Measurements from ENCODE around the gene DOK6.
"Not testable (repeated sequence)": the region's sequence is repeated elsewhere in the genome, so short reads cannot be mapped to it uniquely, and the experiment has no call there.

The DOK6 gene

DNA sequence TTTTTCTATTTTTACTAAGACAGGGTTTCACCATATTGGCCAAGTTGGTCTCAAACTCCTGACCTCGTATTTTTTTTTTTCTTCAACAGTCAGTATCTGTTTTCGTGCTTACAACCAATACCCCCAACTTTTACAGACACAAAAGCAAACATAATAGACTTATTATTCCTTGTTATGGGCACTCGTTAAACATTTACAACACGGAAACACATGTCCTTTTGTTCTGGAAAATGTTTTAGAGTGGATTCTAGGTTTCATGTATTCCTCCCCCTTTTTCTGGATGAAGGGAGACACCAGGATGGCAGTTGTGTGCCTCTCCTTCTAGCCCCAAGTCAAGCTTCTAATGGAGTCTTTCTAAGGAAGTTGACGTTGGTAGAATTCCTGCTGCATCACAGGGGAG, 458.2 kb downstream of the DOK6 start:
- H3K9ac ChIP-seq (ENCODE audit: low read length) = no peak overlapping the region
- no peaks in the 10 kb centered on the region for H3K9me3 ChIP-seq (ENCODE audit: control insufficient read depth, low read length)
- H3K4me1 ChIP-seq (ENCODE audit: control insufficient read depth, insufficient read depth, low read depth, low read length) = no peaks in the 10 kb centered on the region
- H2BK12ac ChIP-seq (ENCODE audit: low read length in 2 of 2) = no peak overlapping the region
- no peaks in the 10 kb centered on the region for H3K36me3 ChIP-seq (ENCODE audit: control insufficient read depth in 1 of 2, insufficient read depth in 2 of 2, low read depth in 1 of 2, low read length in 2 of 2)
- no peak for DNase-seq
- H2BK15ac ChIP-seq (ENCODE audit: low read depth, poor library complexity, severe bottlenecking) = no peak overlapping the region
- H3K27ac ChIP-seq (ENCODE audit: low read length, poor library complexity, severe bottlenecking) = no peak overlapping the region
- H4K91ac ChIP-seq (ENCODE audit: low read length) = no peak overlapping the region
- H3K4me3 ChIP-seq (ENCODE audit: insufficient read depth in 1 of 2, low read depth in 1 of 2, low read length in 2 of 2) = no peak overlapping the region
- H2AFZ ChIP-seq (ENCODE audit: low read depth, low read length) = no peak overlapping the region
- H3K4ac ChIP-seq (ENCODE audit: low read depth in 1 of 2, low read length in 2 of 2) = no peak overlapping the region
- WGBS = 92% methylated on average over 5 of the region's 5 CpGs
- H4K8ac ChIP-seq (ENCODE audit: low read length) = no peak overlapping the region
- H2AK5ac ChIP-seq (ENCODE audit: low read length, severe bottlenecking) = no peak overlapping the region
- H3K14ac ChIP-seq (ENCODE audit: low read length in 2 of 2) = no peak overlapping the region
- no peak overlapping the region for H2BK5ac ChIP-seq (ENCODE audit: low read depth, low read length, poor library complexity, severe bottlenecking)
- no peak overlapping the region for H3K4me2 ChIP-seq (ENCODE audit: low read length, poor library complexity, severe bottlenecking)
- no peak overlapping the region for H2BK120ac ChIP-seq (ENCODE audit: low read depth, low read length)
- H3K18ac ChIP-seq (ENCODE audit: low read depth in 1 of 2, low read length in 2 of 2) = no peak overlapping the region
- H3K27me3 ChIP-seq (ENCODE audit: control insufficient read depth in 1 of 2, insufficient read depth in 1 of 2, low read length in 2 of 2) = no peaks in the 10 kb centered on the region
- H3K79me1 ChIP-seq (replicated peaks; ENCODE audit: low read length, poor library complexity, severe bottlenecking) = no peaks in the 10 kb centered on the region
- H3K23ac ChIP-seq (ENCODE audit: low read length in 2 of 2) = no peak overlapping the region

DNA sequence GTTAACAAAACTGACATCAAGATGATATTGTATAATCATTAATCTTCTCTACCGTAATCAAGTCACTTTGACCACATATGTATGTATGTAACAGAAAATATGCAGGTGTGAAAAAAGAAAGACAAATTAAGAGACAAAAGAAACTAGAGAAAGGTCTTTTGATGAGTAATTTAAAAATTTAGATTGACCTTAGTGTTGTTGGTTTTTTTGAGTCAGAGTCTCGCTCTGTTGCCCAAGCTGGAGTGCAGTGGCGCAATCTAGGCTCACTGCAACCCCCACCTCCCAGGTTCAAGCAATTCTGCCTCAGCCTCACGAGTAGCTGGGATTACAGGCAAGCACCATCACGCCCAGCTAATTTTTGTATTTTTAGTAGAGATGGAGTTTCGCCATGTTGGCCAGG, 464.1 kb downstream of the DOK6 start:
- DNase-seq; H3K9ac ChIP-seq (ENCODE audit: low read length); H2BK5ac ChIP-seq (ENCODE audit: low read depth, low read length, poor library complexity, severe bottlenecking); H3K4me1 ChIP-seq (ENCODE audit: control insufficient read depth, insufficient read depth, low read depth, low read length); H3K18ac ChIP-seq (ENCODE audit: low read depth in 1 of 2, low read length in 2 of 2); H4K8ac ChIP-seq (ENCODE audit: low read length); H2AFZ ChIP-seq (ENCODE audit: low read depth, low read length); H3K27ac ChIP-seq (ENCODE audit: low read length, poor library complexity, severe bottlenecking); H2AK5ac ChIP-seq (ENCODE audit: low read length, severe bottlenecking); H3K23ac ChIP-seq (ENCODE audit: low read length in 2 of 2); H2BK15ac ChIP-seq (ENCODE audit: low read depth, poor library complexity, severe bottlenecking); H4K91ac ChIP-seq (ENCODE audit: low read length); H3K4me3 ChIP-seq (ENCODE audit: insufficient read depth in 1 of 2, low read depth in 1 of 2, low read length in 2 of 2); H3K14ac ChIP-seq (ENCODE audit: low read length in 2 of 2); H3K4me2 ChIP-seq (ENCODE audit: low read length, poor library complexity, severe bottlenecking); H3K79me1 ChIP-seq (replicated peaks; ENCODE audit: low read length, poor library complexity, severe bottlenecking); H3K4ac ChIP-seq (ENCODE audit: low read depth in 1 of 2, low read length in 2 of 2); H2BK120ac ChIP-seq (ENCODE audit: low read depth, low read length); H3K36me3 ChIP-seq (ENCODE audit: control insufficient read depth in 1 of 2, insufficient read depth in 2 of 2, low read depth in 1 of 2, low read length in 2 of 2); H3K27me3 ChIP-seq (ENCODE audit: control insufficient read depth in 1 of 2, insufficient read depth in 1 of 2, low read length in 2 of 2); H3K9me3 ChIP-seq (ENCODE audit: control insufficient read depth, low read length); H2BK12ac ChIP-seq (ENCODE audit: low read length in 2 of 2): not testable (repeated sequence)
- 92% methylated on average over 5 of the region's 6 CpGs for WGBS

DNA sequence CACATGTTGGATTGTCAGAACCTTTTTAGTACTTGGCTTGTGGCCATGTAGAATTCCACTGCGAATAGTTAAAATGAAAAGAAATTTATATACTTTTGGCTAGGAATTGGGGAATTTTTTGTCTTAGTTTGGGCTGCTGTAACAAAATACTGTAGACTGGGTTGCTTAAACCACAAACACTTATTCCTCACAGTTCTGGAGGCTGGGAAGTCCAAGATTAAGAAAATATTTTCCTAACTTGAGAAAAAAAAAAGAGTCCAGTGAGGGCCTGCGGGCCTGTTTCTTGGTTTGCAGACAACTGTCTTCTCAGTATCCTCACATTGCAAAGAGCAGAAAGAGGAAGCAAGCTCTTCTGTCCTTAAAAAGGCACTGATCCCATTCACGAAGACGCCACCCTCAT, 465.1 kb downstream of the DOK6 start:
- H4K91ac ChIP-seq (ENCODE audit: low read length) = no peak overlapping the region
- no peaks in the 10 kb centered on the region for H3K79me1 ChIP-seq (replicated peaks; ENCODE audit: low read length, poor library complexity, severe bottlenecking)
- no peak overlapping the region for H4K8ac ChIP-seq (ENCODE audit: low read length)
- H3K27ac ChIP-seq (ENCODE audit: low read length, poor library complexity, severe bottlenecking) = no peak overlapping the region
- H2BK15ac ChIP-seq (ENCODE audit: low read depth, poor library complexity, severe bottlenecking) = no peak overlapping the region
- no peak overlapping the region for H3K23ac ChIP-seq (ENCODE audit: low read length in 2 of 2)
- WGBS = 58% methylated on average over 3 of the region's 4 CpGs
- H3K18ac ChIP-seq (ENCODE audit: low read depth in 1 of 2, low read length in 2 of 2) = no peak overlapping the region
- no peak overlapping the region for H2AK5ac ChIP-seq (ENCODE audit: low read length, severe bottlenecking)
- no peak overlapping the region for H2BK5ac ChIP-seq (ENCODE audit: low read depth, low read length, poor library complexity, severe bottlenecking)
- H3K9ac ChIP-seq (ENCODE audit: low read length) = no peak overlapping the region
- no peak overlapping the region for H3K4me2 ChIP-seq (ENCODE audit: low read length, poor library complexity, severe bottlenecking)
- H3K4ac ChIP-seq (ENCODE audit: low read depth in 1 of 2, low read length in 2 of 2) = no peak overlapping the region
- H3K14ac ChIP-seq (ENCODE audit: low read length in 2 of 2) = no peak overlapping the region
- no peaks in the 10 kb centered on the region for H3K9me3 ChIP-seq (ENCODE audit: control insufficient read depth, low read length)
- no peaks in the 10 kb centered on the region for H3K36me3 ChIP-seq (ENCODE audit: control insufficient read depth in 1 of 2, insufficient read depth in 2 of 2, low read depth in 1 of 2, low read length in 2 of 2)
- no peaks in the 10 kb centered on the region for H3K4me1 ChIP-seq (ENCODE audit: control insufficient read depth, insufficient read depth, low read depth, low read length)
- H2AFZ ChIP-seq (ENCODE audit: low read depth, low read length) = no peak overlapping the region
- no peak overlapping the region for H3K4me3 ChIP-seq (ENCODE audit: insufficient read depth in 1 of 2, low read depth in 1 of 2, low read length in 2 of 2)
- no peaks in the 10 kb centered on the region for H3K27me3 ChIP-seq (ENCODE audit: control insufficient read depth in 1 of 2, insufficient read depth in 1 of 2, low read length in 2 of 2)
- no peak for DNase-seq
- no peak overlapping the region for H2BK120ac ChIP-seq (ENCODE audit: low read depth, low read length)
- H2BK12ac ChIP-seq (ENCODE audit: low read length in 2 of 2) = no peak overlapping the region

DNA sequence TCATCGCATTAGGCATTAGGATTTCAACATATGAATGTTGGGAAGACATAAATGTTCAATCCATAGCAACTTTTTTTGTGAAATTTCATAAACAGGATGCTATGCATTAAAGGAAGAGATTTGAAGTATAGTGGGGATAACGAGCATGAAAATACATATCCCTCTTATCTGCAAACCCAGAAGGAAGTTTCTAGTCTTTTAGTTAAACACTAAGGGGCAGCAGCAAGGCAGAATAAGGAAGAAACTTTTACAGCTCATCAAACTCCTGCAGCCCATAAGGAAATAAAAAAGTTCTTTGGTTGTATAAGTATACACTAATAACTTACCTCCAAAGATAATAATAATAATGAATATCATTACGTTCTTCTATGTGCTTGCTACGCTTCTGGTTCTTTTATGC, 465.5 kb downstream of the DOK6 start:
- Histone ChIP-seq H3K27ac (ENCODE audit: low read length, poor library complexity, severe bottlenecking) (no peak overlapping the region), H3K4me2 (ENCODE audit: low read length, poor library complexity, severe bottlenecking) (no peak overlapping the region), H3K4me3 (ENCODE audit: insufficient read depth in 1 of 2, low read depth in 1 of 2, low read length in 2 of 2) (no peak overlapping the region), H4K91ac (ENCODE audit: low read length) (no peak overlapping the region), H2BK120ac (ENCODE audit: low read depth, low read length) (no peak overlapping the region), H2BK12ac (ENCODE audit: low read length in 2 of 2) (no peak overlapping the region), H3K9ac (ENCODE audit: low read length) (no peak overlapping the region), H4K8ac (ENCODE audit: low read length) (no peak overlapping the region), H3K4me1 (ENCODE audit: control insufficient read depth, insufficient read depth, low read depth, low read length) (no peaks in the 10 kb centered on the region), H3K18ac (ENCODE audit: low read depth in 1 of 2, low read length in 2 of 2) (no peak overlapping the region), H3K23ac (ENCODE audit: low read length in 2 of 2) (no peak overlapping the region), H3K4ac (ENCODE audit: low read depth in 1 of 2, low read length in 2 of 2) (no peak overlapping the region), H2BK5ac (ENCODE audit: low read depth, low read length, poor library complexity, severe bottlenecking) (no peak overlapping the region), H3K27me3 (ENCODE audit: control insufficient read depth in 1 of 2, insufficient read depth in 1 of 2, low read length in 2 of 2) (no peaks in the 10 kb centered on the region), H2AK5ac (ENCODE audit: low read length, severe bottlenecking) (no peak overlapping the region), H3K36me3 (ENCODE audit: control insufficient read depth in 1 of 2, insufficient read depth in 2 of 2, low read depth in 1 of 2, low read length in 2 of 2) (no peaks in the 10 kb centered on the region), H3K79me1 (replicated peaks; ENCODE audit: low read length, poor library complexity, severe bottlenecking) (no peaks in the 10 kb centered on the region), H3K14ac (ENCODE audit: low read length in 2 of 2) (no peak overlapping the region), H3K9me3 (ENCODE audit: control insufficient read depth, low read length) (no peaks in the 10 kb centered on the region), H2AFZ (ENCODE audit: low read depth, low read length) (no peak overlapping the region), H2BK15ac (ENCODE audit: low read depth, poor library complexity, severe bottlenecking) (no peak overlapping the region)
- WGBS = 100% methylated on average over 2 of the region's 4 CpGs
- DNase-seq = no peak
